ENCODE data around the gene ADD3. TPM values are rescaled to one million over a fixed set of nuclear protein-coding genes. Genes with fewer than 3 reads are reported as not detected.

ADD3 gene
- total RNA-seq, 1 experiment from 2014 or later = 59.9 TPM

GRCh38 chr10:110075686-110076085 is 67.9 kb downstream of the ADD3 start:
- Histone ChIP-seq H3K9me3 (ENCODE audit: control insufficient read depth, low read depth, low read length) (no peaks in the 10 kb centered on the region), H3K79me1 (ENCODE audit: insufficient read depth, low read depth, low read length, poor library complexity, severe bottlenecking) (no peaks in the 10 kb centered on the region), H3K23ac (ENCODE audit: insufficient read length, low read depth, low read length) (no peak overlapping the region), H4K8ac (replicated peaks; ENCODE audit: insufficient read length, low read depth, low read length) (no peak overlapping the region), H4K20me1 (ENCODE audit: control insufficient read depth, insufficient read depth, insufficient read length) (no peaks in the 10 kb centered on the region), H2BK20ac (ENCODE audit: low read depth, low read length, poor library complexity, severe bottlenecking) (no peak overlapping the region), H3K14ac (ENCODE audit: insufficient read depth, low read length) (no peak overlapping the region), H3K4ac (ENCODE audit: low read depth, low read length) (no peak overlapping the region), H3K18ac (ENCODE audit: insufficient read length, low read depth, low read length) (no peak overlapping the region), H2AFZ (ENCODE audit: low read length) (no peak overlapping the region), H3K27me3 (ENCODE audit: insufficient read depth, low read length) (no peaks in the 10 kb centered on the region), H3K56ac (ENCODE audit: insufficient read length, low read depth, low read length) (no peak overlapping the region), H2BK120ac (ENCODE audit: low read depth, low read length, poor library complexity, severe bottlenecking) (no peak overlapping the region), H3K9ac (ENCODE audit: extremely low read depth, insufficient read length, low read length) (no peak overlapping the region), H3K4me2 (ENCODE audit: insufficient read depth, insufficient read length, low read length) (no peak overlapping the region), H3K27ac (ENCODE audit: insufficient read length, low read depth, low read length) (no peak overlapping the region), H4K5ac (ENCODE audit: insufficient read length, low read depth, low read length) (no peak overlapping the region), H3T11ph (ENCODE audit: low read length) (no peak overlapping the region), H2BK12ac (ENCODE audit: insufficient read length, low read depth, low read length) (no peak overlapping the region), H3K4me1 (ENCODE audit: insufficient read depth, low read length) (no peaks in the 10 kb centered on the region; the same call in 1 of the 2 replicates), H2AK5ac (ENCODE audit: insufficient read length, low read length) (no peak overlapping the region), H3K79me2 (ENCODE audit: insufficient read depth, low read length) (no peaks in the 10 kb centered on the region; the same call in 1 of the 2 replicates), H4K91ac (ENCODE audit: insufficient read length, low read depth, low read length) (no peak overlapping the region), H2BK5ac (ENCODE audit: insufficient read length, low read length) (no peak overlapping the region), H2BK15ac (ENCODE audit: low read depth, low read length) (no peak overlapping the region), H3K23me2 (ENCODE audit: insufficient read length, low read depth, low read length, poor library complexity, severe bottlenecking) (no peaks in the 10 kb centered on the region)
- Mint-ChIP-seq H3K4me3 (no peak overlapping the region), H3K4me1 (peaks cover 27 to 28% of the 10 kb centered on the region in 2 experiments), H3K9me3 (no peaks in the 10 kb centered on the region), H3K27ac (peak overlapping the region in 1 of 3 experiments; percentile 4; a peak in 2 of 7 replicates), H3K27me3 (ENCODE audit: low read depth) (no peaks in the 10 kb centered on the region), H3K36me3 (ENCODE audit: insufficient read depth in 1 of 3, low read depth in 3 of 3) (no peaks in the 10 kb centered on the region)
- DNase-seq = no peak
- TF ChIP-seq CTCF (conservative IDR thresholded peaks at IDR 0.05) = no peak

All from H9 (cell line).